Endothelial cell of umbilical vein (primary cell): ENCODE results near the gene BCAR1. TPM values are rescaled to one million over a fixed set of nuclear protein-coding genes. Genes with fewer than 3 reads are reported as not detected.

Experiments used
- BruUV-seq: library from RNA; stranded (reverse); fragments of 400-500 nt; replicated peaks from 2 replicates; lab custom pipeline; 2021; lab: Mats Ljungman, UMichigan
- CTCF ChIA-PET: fragments of 300-600, 350-600 bp; sonication (Branson Sonifier 250); formaldehyde crosslinking; loops from one replicate; lab custom pipeline; 2021; ENCODE audit warnings: antibody characterized with exemption, inconsistent platforms; lab: Charles Lee
- POLR2A ChIA-PET: fragments of 300-600, 350-600 bp; sonication (Branson Sonifier 250); formaldehyde crosslinking; loops from one replicate; lab custom pipeline; 2021; ENCODE audit warnings: antibody characterized with exemption, inconsistent platforms; lab: Charles Lee
- DNase-seq: peaks from one replicate; pipeline ENCODE4 v3.0.0-alpha.2; 2011; ENCODE audit warnings: low read depth, low spot score
- FAIRE-seq: peaks from 2 replicates; lab custom pipeline; 2011; peaks lifted over from hg19 to GRCh38; lab: Jason Lieb, UNC
- H2AFZ ChIP-seq: 2 replicates; pipeline ENCODE4 v1.6.0; 2012; ENCODE audit warnings: low read depth, low read length, control low read depth, inconsistent platforms
- H3K27ac ChIP-seq: 2 replicates; pipeline ENCODE4 v1.5.1; 2011; ENCODE audit warnings: low read depth, mild to moderate bottlenecking, control low read depth, low read length, moderate library complexity; ENCODE audit not compliant: insufficient read depth
- H3K27me3 ChIP-seq, 2 experiments: 2 replicates each; pipeline versions ENCODE4 v1.6.0 to v1.6.1; 2011; ENCODE audit warnings: low read length in 2 of 2, mixed read lengths in 1 of 2; ENCODE audit not compliant: control insufficient read depth in 2 of 2, insufficient read depth in 2 of 2
- H3K36me3 ChIP-seq, 2 experiments: 2 replicates in 1 of 2; 3 replicates in 1 of 2; pipeline ENCODE4 v1.5.1; 2011; ENCODE audit warnings: low read length in 2 of 2, mild to moderate bottlenecking in 1 of 2, moderate library complexity in 1 of 2; ENCODE audit not compliant: control insufficient read depth in 2 of 2, insufficient read depth in 2 of 2; ENCODE audit errors: extremely low read depth in 1 of 2
- H3K4me1 ChIP-seq: 3 replicates; pipeline ENCODE4 v1.5.1; 2011; ENCODE audit warnings: mild to moderate bottlenecking, low read length; ENCODE audit not compliant: control insufficient read depth, insufficient read depth; ENCODE audit errors: extremely low read depth
- H3K4me2 ChIP-seq: 2 replicates; pipeline ENCODE4 v1.6.1; 2011; ENCODE audit warnings: low read length, control low read depth, mixed read lengths; ENCODE audit not compliant: insufficient read depth
- H3K4me3 ChIP-seq, 3 experiments: fragments of 200-600 bp in 1 of 3; sonication (generic), shearing (Covaris generic) in 1 of 3; replicated peaks in 1 of 3; 2 replicates each; pipeline ENCODE4 v1.5.1; 2011 to 2016; ENCODE audit warnings: control low read depth in 3 of 3, low read length in 3 of 3, mild to moderate bottlenecking in 2 of 3, inconsistent platforms in 1 of 3, low read depth in 1 of 3, moderate library complexity in 1 of 3; ENCODE audit not compliant: insufficient read depth in 1 of 3
- H3K79me2 ChIP-seq: 2 replicates; pipeline ENCODE4 v1.6.0; 2012; ENCODE audit warnings: low read length, inconsistent platforms; ENCODE audit not compliant: control insufficient read depth, insufficient read depth
- H3K9ac ChIP-seq: replicated peaks from 2 replicates; pipeline ENCODE3; 2011; ENCODE audit warnings: low read length, control low read depth; ENCODE audit not compliant: insufficient read depth; ENCODE audit errors: extremely low read depth
- H3K9me1 ChIP-seq: replicated peaks from 3 replicates; pipeline ENCODE4 v1.6.0; 2011; ENCODE audit warnings: mild to moderate bottlenecking, low read length; ENCODE audit not compliant: control insufficient read depth, insufficient read depth; ENCODE audit errors: extremely low read depth
- H3K9me3 ChIP-seq: replicated peaks from 2 replicates; pipeline ENCODE4 v1.5.1; 2012; ENCODE audit warnings: low read length, inconsistent platforms; ENCODE audit not compliant: control insufficient read depth, insufficient read depth
- H4K20me1 ChIP-seq: replicated peaks from 2 replicates; pipeline ENCODE3; 2011; ENCODE audit warnings: mild to moderate bottlenecking, low read length; ENCODE audit not compliant: control insufficient read depth, insufficient read depth; ENCODE audit errors: extremely low read depth
- EZH2 ChIP-seq: IDR thresholded peaks from 2 replicates; pipeline ENCODE4 v1.6.1; 2012; ENCODE audit warnings: borderline replicate concordance, low read depth, mild to moderate bottlenecking, moderate library complexity, low read length, inconsistent platforms; ENCODE audit not compliant: severe bottlenecking
- FOS ChIP-seq: IDR thresholded peaks from 2 replicates; pipeline ENCODE4 v1.6.1; 2011; ENCODE audit warnings: mild to moderate bottlenecking, low read length, moderate library complexity, borderline replicate concordance; ENCODE audit not compliant: insufficient read depth
- GATA2 ChIP-seq: IDR thresholded peaks from 2 replicates; pipeline ENCODE4 v1.7.0; 2011; ENCODE audit warnings: low read depth, mild to moderate bottlenecking, moderate library complexity, mixed read lengths, low read length; ENCODE audit not compliant: insufficient read length, insufficient read depth
- JUN ChIP-seq: IDR thresholded peaks from 2 replicates; pipeline ENCODE4 v1.6.1; 2011; ENCODE audit warnings: borderline replicate concordance, low read depth; ENCODE audit not compliant: insufficient read length, insufficient read depth
- MYC ChIP-seq: IDR thresholded peaks from one replicate; pipeline ENCODE4 v1.6.1; 2011; ENCODE audit warnings: mild to moderate bottlenecking, low read depth, low read length
- POLR2A ChIP-seq: IDR thresholded peaks from 2 replicates; pipeline ENCODE4 v1.6.1; 2012; ENCODE audit warnings: low read depth, mild to moderate bottlenecking, control low read depth, low read length
- POLR2AphosphoS5 ChIP-seq: IDR thresholded peaks from 2 replicates; pipeline ENCODE4 v1.6.1; 2012; ENCODE audit warnings: low read depth, mild to moderate bottlenecking, control low read depth, low read length, moderate library complexity; ENCODE audit not compliant: insufficient read depth
- dilution Hi-C: fragments of 300-500 bp; cut with MboI; formaldehyde crosslinking; loops from one replicate; pipeline ENCODE4 v1.15.0; 2019; ENCODE audit warnings: low sequenced_read_pairs; ENCODE audit not compliant: extremely low pct_ligation_motif_present
- intact Hi-C: fragments of 100-400 bp; cut with micrococcal nuclease; formaldehyde crosslinking; loops from one replicate; pipeline ENCODE4 v1.10.0; 2022
- polyA plus RNA-seq, 4 experiments: library from polyadenylated mRNA; depleted of rRNA in 3 of 4; stranded (reverse) in 3 of 4; unstranded in 1 of 4; fragments of >200 nt; gene quantifications; 2 replicates each; pipeline versions ENCODE4 v1.2.1 to v1.2.3, GENCODE V29; 2011 to 2012; ENCODE audit warnings: missing spikeins in 1 of 4
- total RNA-seq: library from RNA; stranded (reverse); gene quantifications from 2 replicates; pipeline ENCODE4 v1.2.3, GENCODE V29; 2021
- TF ChIP-seq, protein P1 (sequence below), 2 donors: IDR thresholded peaks; 1 replicate in 1 of 2; 2 replicates in 1 of 2; pipeline ENCODE4 v1.5.1; 2011; ENCODE audit warnings: low read length in 2 of 2, mild to moderate bottlenecking in 2 of 2, moderate library complexity in 2 of 2, control low read depth in 1 of 2, inconsistent platforms in 1 of 2, low read depth in 1 of 2; ENCODE audit not compliant: insufficient read depth in 1 of 2; ENCODE audit errors: extremely low read depth in 1 of 2
- TF ChIP-seq, protein P2 (sequence below): IDR thresholded peaks from 2 replicates; pipeline ENCODE4 v1.6.1; 2011; ENCODE audit not compliant: insufficient read depth, insufficient read length

BCAR1 gene
- total and polyA plus RNA-seq, 2 donors (not counting 3 experiments of a cell fraction or from before 2014, with no cell fraction given) = 171 to 267 TPM

- Histone ChIP-seq H3K27me3 (no peaks in the 10 kb centered on the region), H3K4me2 (no peak overlapping the region), H3K36me3 (peaks cover 40 to 63% of the 10 kb centered on the region in 2 experiments), H3K27ac (no peak overlapping the region), H2AFZ (no peak overlapping the region), H3K79me2 (peaks cover 36% of the 10 kb centered on the region), H3K4me3 (no peak overlapping the region), H3K9me3 (no peaks in the 10 kb centered on the region), H4K20me1 (peaks cover 2% of the 10 kb centered on the region), H3K9ac (no peak overlapping the region), H3K4me1 (no peaks in the 10 kb centered on the region), H3K9me1 (no peaks in the 10 kb centered on the region)
- no peak for FAIRE-seq
- BruUV-seq = no TSS peak
- ChIA-PET CTCF (interaction anchor here (6.5 kb wide), 1 partner anchor 151 kb away, joined by 120 read pairs; no protein-coding TSS in a partner anchor), POLR2A (no interaction called here)
- intact Hi-C loops (no loop called here), dilution Hi-C loops (no loop called here)
- TF ChIP-seq, protein P1, sequence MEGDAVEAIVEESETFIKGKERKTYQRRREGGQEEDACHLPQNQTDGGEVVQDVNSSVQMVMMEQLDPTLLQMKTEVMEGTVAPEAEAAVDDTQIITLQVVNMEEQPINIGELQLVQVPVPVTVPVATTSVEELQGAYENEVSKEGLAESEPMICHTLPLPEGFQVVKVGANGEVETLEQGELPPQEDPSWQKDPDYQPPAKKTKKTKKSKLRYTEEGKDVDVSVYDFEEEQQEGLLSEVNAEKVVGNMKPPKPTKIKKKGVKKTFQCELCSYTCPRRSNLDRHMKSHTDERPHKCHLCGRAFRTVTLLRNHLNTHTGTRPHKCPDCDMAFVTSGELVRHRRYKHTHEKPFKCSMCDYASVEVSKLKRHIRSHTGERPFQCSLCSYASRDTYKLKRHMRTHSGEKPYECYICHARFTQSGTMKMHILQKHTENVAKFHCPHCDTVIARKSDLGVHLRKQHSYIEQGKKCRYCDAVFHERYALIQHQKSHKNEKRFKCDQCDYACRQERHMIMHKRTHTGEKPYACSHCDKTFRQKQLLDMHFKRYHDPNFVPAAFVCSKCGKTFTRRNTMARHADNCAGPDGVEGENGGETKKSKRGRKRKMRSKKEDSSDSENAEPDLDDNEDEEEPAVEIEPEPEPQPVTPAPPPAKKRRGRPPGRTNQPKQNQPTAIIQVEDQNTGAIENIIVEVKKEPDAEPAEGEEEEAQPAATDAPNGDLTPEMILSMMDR (IDR thresholded peaks at IDR 0.05; ENCODE audit: extremely low read depth in 1 of 2, insufficient read depth in 1 of 2, low read depth in 1 of 2, low read length in 2 of 2) = no peak
- no peak for TF ChIP-seq POLR2AphosphoS5
- TF ChIP-seq MYC = no peak
- TF ChIP-seq POLR2A = no peak
- no peak for TF ChIP-seq GATA2
- no peak for TF ChIP-seq JUN
- TF ChIP-seq FOS = no peak
- TF ChIP-seq EZH2 = no peak
- TF ChIP-seq, protein P2, sequence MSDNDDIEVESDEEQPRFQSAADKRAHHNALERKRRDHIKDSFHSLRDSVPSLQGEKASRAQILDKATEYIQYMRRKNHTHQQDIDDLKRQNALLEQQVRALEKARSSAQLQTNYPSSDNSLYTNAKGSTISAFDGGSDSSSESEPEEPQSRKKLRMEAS = no peak
- DNase-seq = no peak
These were observed 19.9 kb downstream of the BCAR1 start for GRCh38 chr16:75231570-75231969.
